Measurements from ENCODE around the gene COL19A1. TPM values are rescaled to one million over a fixed set of nuclear protein-coding genes. Genes with fewer than 3 reads are reported as not detected.
A peak's percentile ranks its signal among the peaks of the same experiment; 100 is the strongest.

COL19A1 gene
- total and polyA plus RNA-seq, 9 of the 15 experiments (the other 6 are each of a cell fraction or from before 2014, with no cell fraction given) = not detected

- in situ Hi-C loops (cut with MboI) (no loop called here), intact Hi-C loops (cut with micrococcal nuclease) (no loop called here)
- ATAC-seq (no peak), DNase-seq (ENCODE audit: extremely low read depth in 1 of 4, low spot score in 3 of 4) (no peak), FAIRE-seq (no peak)
- H3K4me1 ChIP-seq (replicated peaks in 1 of 2; ENCODE audit: control insufficient read depth in 2 of 2, insufficient read depth in 2 of 2, low read length in 2 of 2) = no peaks in the 10 kb centered on the region
- no peak overlapping the region for H3K4me3 ChIP-seq
- H3K9ac ChIP-seq (ENCODE audit: insufficient read depth in 1 of 2, low read depth in 2 of 2, low read length in 2 of 2) = no peak overlapping the region
- BruUV-seq (replicated peaks) = no TSS peak
- no peaks in the 10 kb centered on the region for H3K36me3 ChIP-seq (ENCODE audit: control insufficient read depth, insufficient read depth, low read length)
- no peaks in the 10 kb centered on the region for H3K9me1 ChIP-seq (ENCODE audit: control insufficient read depth, insufficient read depth, low read length)
- no peak overlapping the region for H2AFZ ChIP-seq (ENCODE audit: low read depth, low read length)
- ChIA-PET CTCF (ENCODE audit: low intra/inter-chr PET ratio) (no interaction called here), POLR2A (interaction anchor here (1.0 to 2.0 kb wide), 2 partner anchors 13 to 15 kb away, joined by 3 to 5 read pairs; no protein-coding TSS in a partner anchor)
- H3K4me2 ChIP-seq (ENCODE audit: insufficient read depth, low read length) = no peak overlapping the region
- H3K27ac ChIP-seq (ENCODE audit: extremely low read depth, low read depth, low read length) = no peak overlapping the region
- 0% methylated on average over 1 of the region's 1 CpG for WGBS (ENCODE audit: insufficient coverage, low coverage, missing lambda C conversion rate)
- no peaks in the 10 kb centered on the region for H3K79me2 ChIP-seq (ENCODE audit: control insufficient read depth, insufficient read depth, low read length)
- no peak for TF ChIP-seq MEIS2 (IDR thresholded peaks at IDR 0.05; ENCODE audit: partially characterized antibody)
- peak; percentile 6; the same call in 1 of the 2 replicates for TF ChIP-seq ZNF316 (IDR thresholded peaks at IDR 0.05)
- H3K9me3 ChIP-seq (replicated peaks; ENCODE audit: control insufficient read depth, insufficient read depth, low read depth, low read length) = no peaks in the 10 kb centered on the region
- no peaks in the 10 kb centered on the region for H4K20me1 ChIP-seq (replicated peaks; ENCODE audit: control insufficient read depth, insufficient read depth, low read length)
- no peaks in the 10 kb centered on the region for H3K27me3 ChIP-seq (ENCODE audit: control insufficient read depth in 2 of 2, insufficient read depth in 2 of 2, low read length in 2 of 2)
Measured at GRCh38 chr6:70208235-70208790, 342.0 kb downstream of the COL19A1 start.

GRCh38 chr6:70210462-70210861 is 344.1 kb downstream of the COL19A1 start:
- Histone ChIP-seq H3K27me3 (ENCODE audit: control insufficient read depth in 2 of 2, insufficient read depth in 2 of 2, low read length in 2 of 2) (no peaks in the 10 kb centered on the region; a peak in 1 of 5 replicates), H3K9ac (ENCODE audit: insufficient read depth in 1 of 2, low read depth in 2 of 2, low read length in 2 of 2) (no peak overlapping the region), H3K9me1 (ENCODE audit: control insufficient read depth, insufficient read depth, low read length) (no peaks in the 10 kb centered on the region), H4K20me1 (replicated peaks; ENCODE audit: control insufficient read depth, insufficient read depth, low read length) (no peaks in the 10 kb centered on the region), H3K9me3 (replicated peaks; ENCODE audit: control insufficient read depth, insufficient read depth, low read depth, low read length) (no peaks in the 10 kb centered on the region), H3K4me2 (ENCODE audit: insufficient read depth, low read length) (no peak overlapping the region), H3K4me1 (replicated peaks in 1 of 2; ENCODE audit: control insufficient read depth in 2 of 2, insufficient read depth in 2 of 2, low read length in 2 of 2) (no peaks in the 10 kb centered on the region), H3K36me3 (ENCODE audit: control insufficient read depth, insufficient read depth, low read length) (no peaks in the 10 kb centered on the region), H3K27ac (ENCODE audit: extremely low read depth, low read depth, low read length) (no peak overlapping the region), H3K79me2 (ENCODE audit: control insufficient read depth, insufficient read depth, low read length) (no peaks in the 10 kb centered on the region), H2AFZ (ENCODE audit: low read depth, low read length) (no peak overlapping the region), H3K4me3 (no peak overlapping the region)
- DNase-seq (ENCODE audit: extremely low read depth in 1 of 4, low spot score in 3 of 4) = peak in 1 of 4 experiments; percentile 21
- BruUV-seq (replicated peaks) = no TSS peak
- 0% methylated on average over 2 of the region's 2 CpGs for WGBS (ENCODE audit: insufficient coverage, low coverage, missing lambda C conversion rate)
- ATAC-seq = peak; percentile 73
- in situ Hi-C loops (cut with MboI) (no loop called here), intact Hi-C loops (cut with micrococcal nuclease) (no loop called here)
- ChIA-PET CTCF (ENCODE audit: low intra/inter-chr PET ratio) (no interaction called here), POLR2A (no interaction called here)
- no peak for FAIRE-seq
- no peak for TF ChIP-seq USF1 (CRISPR knock-in tag; IDR thresholded peaks at IDR 0.05)
- no peak for TF ChIP-seq ZNF165 (CRISPR knock-in tag; IDR thresholded peaks at IDR 0.05; ENCODE audit: borderline replicate concordance)
- no peak for TF ChIP-seq TARDBP (IDR thresholded peaks at IDR 0.05)
- TF ChIP-seq ZNF274 (IDR thresholded peaks at IDR 0.05; ENCODE audit: borderline replicate concordance, low read depth, low read length) = no peak
- no peak for TF ChIP-seq BCLAF1 (IDR thresholded peaks at IDR 0.05; ENCODE audit: borderline replicate concordance in 1 of 2, control insufficient read depth in 1 of 2, low read depth in 2 of 2, low read length in 1 of 2)
- TF ChIP-seq POLR2AphosphoS5 (IDR thresholded peaks at IDR 0.05; ENCODE audit: control insufficient read depth, insufficient read depth, low read depth, low read length) = no peak
- peak; percentile 13 to 38 (median 29); a peak in 4 of 6 replicates for TF ChIP-seq CTCF (IDR thresholded peaks at IDR 0.05 in 2 of 3, conservative IDR thresholded peaks at IDR 0.05 in 1 of 3; ENCODE audit: insufficient read depth in 2 of 3, low read depth in 1 of 3, low read length in 3 of 3)
- no peak for TF ChIP-seq SMARCA4 (IDR thresholded peaks at IDR 0.05)
